GM11168 (cell line): ENCODE measurements around the gene NDUFAF7.
"Not testable (repeated sequence)": the region's sequence is repeated elsewhere in the genome, so short reads cannot be mapped to it uniquely, and the experiment has no call there.

Experiments
- in situ Hi-C: fragments of 300-500 bp; cut with MboI; formaldehyde crosslinking; loops from one replicate; pipeline ENCODE4 v1.12.0; 2022; ENCODE audit warnings: low sequenced_read_pairs; ENCODE audit not compliant: unreplicated experiment

NDUFAF7 gene

GRCh38 chr2:37231241-37232130 lies at the start of gene NDUFAF7, which contains the start of gene CEBPZ:
TSS of gene NDUFAF7 (plus strand) at chr2:37231658. CDS start at chr2:37231706, 48 bp downstream.
TSS of gene CEBPZ (minus strand) at chr2:37231596. CDS start at chr2:37231567, 29 bp downstream.
- in situ Hi-C loops = no loop called here

GRCh38 chr2:37181726-37182684 lies 49.5 kb upstream of the NDUFAF7 start:
- in situ Hi-C loops = no loop called here

- in situ Hi-C loops = no loop called here
Observed at GRCh38 chr2:37188570-37188969, 42.9 kb upstream of the NDUFAF7 start, which contains the start of gene SULT6B1. TSS of gene SULT6B1 (minus strand) at chr2:37188670. CDS start at chr2:37188640, 30 bp downstream.

- in situ Hi-C loops = no loop called here
Observed at GRCh38 chr2:37189452-37190153, 41.9 kb upstream of the NDUFAF7 start.

- in situ Hi-C loops = no loop called here
Observed at GRCh38 chr2:37190290-37190689, 41.2 kb upstream of the NDUFAF7 start.

- in situ Hi-C loops = no loop called here
Observed at GRCh38 chr2:37191253-37191652, 40.2 kb upstream of the NDUFAF7 start.

GRCh38 chr2:37191747-37192146 lies 39.7 kb upstream of the NDUFAF7 start:
- in situ Hi-C loops = no loop called here

GRCh38 chr2:37192551-37192950 lies 38.9 kb upstream of the NDUFAF7 start:
- in situ Hi-C loops = no loop called here

- in situ Hi-C loops = not testable (repeated sequence)
Observed at GRCh38 chr2:37195862-37196319, 35.6 kb upstream of the NDUFAF7 start.

- in situ Hi-C loops = no loop called here
Observed at GRCh38 chr2:37196320-37197195, 34.9 kb upstream of the NDUFAF7 start, which contains the start of gene CEBPZOS. TSS of gene CEBPZOS (plus strand) at chr2:37196496. CDS start at chr2:37199705, 3,209 bp downstream.

GRCh38 chr2:37198681-37199065 lies 32.8 kb upstream of the NDUFAF7 start:
- in situ Hi-C loops = no loop called here

GRCh38 chr2:37201208-37201607 lies 30.2 kb upstream of the NDUFAF7 start:
- in situ Hi-C loops = no loop called here

GRCh38 chr2:37201766-37202165 lies 29.7 kb upstream of the NDUFAF7 start:
- in situ Hi-C loops = no loop called here

GRCh38 chr2:37203708-37204107 lies 27.8 kb upstream of the NDUFAF7 start:
- in situ Hi-C loops = no loop called here

GRCh38 chr2:37205071-37205661 lies 26.3 kb upstream of the NDUFAF7 start:
- in situ Hi-C loops = not testable (repeated sequence)

- in situ Hi-C loops = no loop called here
Observed at GRCh38 chr2:37205689-37206341, 25.6 kb upstream of the NDUFAF7 start.

GRCh38 chr2:37206760-37207159 lies 24.7 kb upstream of the NDUFAF7 start:
- in situ Hi-C loops = not testable (repeated sequence)

GRCh38 chr2:37211212-37211611 lies 20.2 kb upstream of the NDUFAF7 start:
- in situ Hi-C loops = no loop called here
